Measurements from ENCODE around the gene CLDN10. TPM values are rescaled to one million over a fixed set of nuclear protein-coding genes. Genes with fewer than 3 reads are reported as not detected.

Gene CLDN10
- total RNA-seq, 1 experiment from 2014 or later = not detected

- Histone ChIP-seq H3K4me1 (replicated peaks; ENCODE audit: insufficient read depth) (no peaks in the 10 kb centered on the region), H3K27ac (no peak overlapping the region), H2AFZ (no peak overlapping the region), H3F3A (ENCODE audit: insufficient read depth, low read depth) (no peaks in the 10 kb centered on the region), H3K9me3 (ENCODE audit: insufficient read depth, low read depth) (peaks cover 10% of the 10 kb centered on the region; the same call in 1 of the 2 replicates), H3K4me2 (no peak overlapping the region), H4K20me1 (ENCODE audit: insufficient read depth) (no peaks in the 10 kb centered on the region), H3K27me3 (ENCODE audit: insufficient read depth, low read depth) (no peaks in the 10 kb centered on the region), H3K36me3 (ENCODE audit: low read depth) (0 out of 2 replicates have a peak, but pooled peaks cover 3% of the 10 kb centered on the region), H3K9me2 (ENCODE audit: insufficient read depth) (no peaks in the 10 kb centered on the region), H3K4me3 (no peak overlapping the region), H3K79me2 (ENCODE audit: low read depth) (no peaks in the 10 kb centered on the region)
- no TSS peak for BruUV-seq (replicated peaks)
- POLR2A ChIA-PET (ENCODE audit: unreplicated experiment) = no interaction called here
- CTCF ChIA-PET = no interaction called here
- TF ChIP-seq CTCF (conservative IDR thresholded peaks at IDR 0.05) (no peak), EZH2 (IDR thresholded peaks at IDR 0.05; ENCODE audit: low read depth) (no peak)
- no peak for DNase-seq
- intact Hi-C loops (cut with micrococcal nuclease; ENCODE audit: unreplicated experiment) = no loop called here
Observed at GRCh38 chr13:95523598-95523997, 28.9 kb upstream of the CLDN10 start.

GRCh38 chr13:95524264-95524901 is 28.1 kb upstream of the CLDN10 start:
- H3K27ac ChIP-seq = no peak overlapping the region
- H2AFZ ChIP-seq = no peak overlapping the region
- TF ChIP-seq CTCF (conservative IDR thresholded peaks at IDR 0.05) = no peak
- TF ChIP-seq EZH2 (IDR thresholded peaks at IDR 0.05; ENCODE audit: low read depth) = no peak

DNA sequence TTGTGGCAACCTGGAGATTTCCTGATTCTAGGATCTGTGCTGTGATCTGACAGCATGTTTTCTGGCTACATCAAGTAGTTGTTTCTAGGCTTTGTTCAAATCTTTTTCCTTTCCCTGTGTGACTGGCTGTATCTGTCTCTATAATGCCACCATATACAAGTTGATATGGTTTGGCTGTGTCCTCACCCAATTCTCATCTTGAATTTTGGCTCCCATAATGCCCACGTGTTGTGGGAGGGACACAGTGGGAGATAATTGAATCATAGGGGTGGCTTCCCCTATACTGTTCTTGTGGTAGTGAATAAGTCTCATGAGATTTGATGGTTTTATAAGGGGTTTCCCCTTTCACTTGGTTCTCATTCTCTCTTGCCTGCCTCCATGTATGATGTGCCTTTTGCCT is 24.6 kb upstream of the CLDN10 start:
- CTCF ChIA-PET = no interaction called here
- BruUV-seq (replicated peaks) = no TSS peak

More at GRCh38 chr13:95524264-95524901, 28.1 kb upstream of the CLDN10 start:
- Histone ChIP-seq H3K4me1 (replicated peaks; ENCODE audit: insufficient read depth) (peaks cover under 1% of the 10 kb centered on the region), H3F3A (ENCODE audit: insufficient read depth, low read depth) (no peaks in the 10 kb centered on the region), H3K4me3 (no peak overlapping the region), H3K9me3 (ENCODE audit: insufficient read depth, low read depth) (peaks cover 11% of the 10 kb centered on the region; the same call in 1 of the 2 replicates), H3K36me3 (ENCODE audit: low read depth) (0 out of 2 replicates have a peak, but pooled peaks cover 3% of the 10 kb centered on the region), H3K79me2 (ENCODE audit: low read depth) (no peaks in the 10 kb centered on the region), H3K9me2 (ENCODE audit: insufficient read depth) (no peaks in the 10 kb centered on the region), H4K20me1 (ENCODE audit: insufficient read depth) (no peaks in the 10 kb centered on the region), H3K4me2 (no peak overlapping the region), H3K27me3 (ENCODE audit: insufficient read depth, low read depth) (no peaks in the 10 kb centered on the region)
- intact Hi-C loops (cut with micrococcal nuclease; ENCODE audit: unreplicated experiment) = no loop called here
- ChIA-PET POLR2A (ENCODE audit: unreplicated experiment) (no interaction called here), CTCF (no interaction called here)
- no TSS peak for BruUV-seq (replicated peaks)
- DNase-seq = no peak

More for the DNA sequence above, 24.6 kb upstream of the CLDN10 start:
- no peaks in the 10 kb centered on the region for H3K9me2 ChIP-seq (ENCODE audit: insufficient read depth)
- H3K4me2 ChIP-seq = no peak overlapping the region
- TF ChIP-seq EZH2 (IDR thresholded peaks at IDR 0.05; ENCODE audit: low read depth) (no peak), CTCF (conservative IDR thresholded peaks at IDR 0.05) (no peak)
- no peaks in the 10 kb centered on the region for H4K20me1 ChIP-seq (ENCODE audit: insufficient read depth)
- no peak overlapping the region for H3K27ac ChIP-seq
- no peak for DNase-seq
- peaks cover 14% of the 10 kb centered on the region; the same call in 1 of the 2 replicates for H3F3A ChIP-seq (ENCODE audit: insufficient read depth, low read depth)
- H3K4me3 ChIP-seq = no peak overlapping the region
- 0 out of 2 replicates have a peak, but pooled peaks cover 7% of the 10 kb centered on the region for H3K9me3 ChIP-seq (ENCODE audit: insufficient read depth, low read depth)
- H2AFZ ChIP-seq = no peak overlapping the region
- no peaks in the 10 kb centered on the region for H3K79me2 ChIP-seq (ENCODE audit: low read depth)
- peaks cover 31% of the 10 kb centered on the region for H3K4me1 ChIP-seq (replicated peaks; ENCODE audit: insufficient read depth)
- no peaks in the 10 kb centered on the region for H3K27me3 ChIP-seq (ENCODE audit: insufficient read depth, low read depth)
- intact Hi-C loops (cut with micrococcal nuclease; ENCODE audit: unreplicated experiment) = no loop called here
- POLR2A ChIA-PET (ENCODE audit: unreplicated experiment) = no interaction called here
- 0 out of 2 replicates have a peak, but pooled peaks cover 3% of the 10 kb centered on the region for H3K36me3 ChIP-seq (ENCODE audit: low read depth)
